GM23338 (cell line): ENCODE results near the gene PLXNA2. TPM values are rescaled to one million over a fixed set of nuclear protein-coding genes. Genes with fewer than 3 reads are reported as not detected.

Experiments
- ATAC-seq: fragments of 200-7000 bp; cut with Tn5 transposase; 3 replicates; pipeline ENCODE4 v1.9.1; 2020
- DNase-seq: peaks from one replicate; pipeline ENCODE4 v3.0.0-alpha.2; 2015; ENCODE audit warnings: low spot score
- H2AFZ ChIP-seq: fragments of 200-600 bp; sonication (generic); 2 replicates; pipeline ENCODE4 v1.8.0; 2016; ENCODE audit warnings: antibody characterized with exemption, mild to moderate bottlenecking, moderate library complexity
- H3F3A ChIP-seq: fragments of 200-600 bp; sonication (generic); replicated peaks from 2 replicates; pipeline ENCODE4 v1.8.0; 2017; ENCODE audit warnings: antibody characterized with exemption, mixed run types, low read depth
- H3K27ac ChIP-seq: fragments of 200-600 bp; sonication (generic); 2 replicates; pipeline ENCODE4 v1.6.1; 2016; ENCODE audit warnings: low read depth
- H3K27me3 ChIP-seq: fragments of 200-600 bp; sonication (generic); 2 replicates; pipeline ENCODE4 v1.8.0; 2016; ENCODE audit warnings: mild to moderate bottlenecking, mixed run types, moderate library complexity; ENCODE audit not compliant: insufficient read depth
- H3K36me3 ChIP-seq: fragments of 200-600 bp; sonication (generic); 2 replicates; pipeline ENCODE4 v1.8.0; 2016; ENCODE audit warnings: mild to moderate bottlenecking; ENCODE audit not compliant: insufficient read depth
- H3K4me1 ChIP-seq: fragments of 200-600 bp; sonication (generic); 2 replicates; pipeline ENCODE4 v1.8.0; 2016; ENCODE audit warnings: mild to moderate bottlenecking, moderate library complexity; ENCODE audit not compliant: insufficient read depth
- H3K4me2 ChIP-seq: fragments of 200-600 bp; sonication (generic); 2 replicates; pipeline ENCODE4 v1.7.1; 2017; ENCODE audit warnings: mixed run types
- H3K4me3 ChIP-seq: fragments of 200-600 bp; sonication (generic); 2 replicates; pipeline ENCODE4 v1.6.1; 2016; ENCODE audit warnings: mixed run types
- H3K79me2 ChIP-seq: fragments of 200-600 bp; sonication (generic); replicated peaks from 2 replicates; pipeline ENCODE4 v1.8.0; 2017; ENCODE audit warnings: mild to moderate bottlenecking; ENCODE audit not compliant: insufficient read depth
- H3K9me2 ChIP-seq: fragments of 200-600 bp; sonication (generic); 2 replicates; pipeline ENCODE4 v1.8.0; 2017; ENCODE audit not compliant: insufficient read depth
- H4K20me1 ChIP-seq: fragments of 200-600 bp; sonication (generic); replicated peaks from 2 replicates; pipeline ENCODE4 v1.8.0; 2017; ENCODE audit warnings: mild to moderate bottlenecking; ENCODE audit not compliant: insufficient read depth
- H3K27ac Mint-ChIP-seq: 2 replicates; pipeline ENCODE4 v1.8.0; 2020; ENCODE audit warnings: inconsistent platforms, mild to moderate bottlenecking, moderate library complexity, mixed read lengths
- H3K27me3 Mint-ChIP-seq: 3 replicates; pipeline ENCODE4 v1.8.0; 2022; ENCODE audit warnings: low read depth, mild to moderate bottlenecking, moderate library complexity, mixed read lengths, inconsistent platforms; ENCODE audit not compliant: insufficient read depth, poor library complexity
- H3K36me3 Mint-ChIP-seq: 3 replicates; pipeline ENCODE4 v1.8.0; 2021; ENCODE audit warnings: low read depth, mild to moderate bottlenecking, inconsistent platforms, moderate library complexity, mixed read lengths
- H3K4me1 Mint-ChIP-seq: 3 replicates; pipeline ENCODE4 v1.8.0; 2020; ENCODE audit warnings: mild to moderate bottlenecking, inconsistent platforms, mixed read lengths
- H3K4me3 Mint-ChIP-seq: 3 replicates; pipeline ENCODE4 v1.8.0; 2021; ENCODE audit warnings: moderate library complexity, mild to moderate bottlenecking, inconsistent platforms, mixed read lengths
- H3K9me3 Mint-ChIP-seq: 3 replicates; pipeline ENCODE4 v1.8.0; 2020; ENCODE audit warnings: moderate library complexity, mild to moderate bottlenecking, inconsistent platforms, mixed read lengths
- CREB1 ChIP-seq: fragments of 250-450 bp; sonication (Bioruptor Pico); IDR thresholded peaks from 2 replicates; pipeline ENCODE4 v1.5.0; 2020; ENCODE audit warnings: low read depth, mild to moderate bottlenecking, moderate library complexity
- EZH2 ChIP-seq: fragments of 200-600 bp; sonication (generic); IDR thresholded peaks from one replicate; pipeline ENCODE4 v1.8.0; 2017; ENCODE audit warnings: antibody characterized with exemption, mild to moderate bottlenecking, low read depth; ENCODE audit not compliant: unreplicated experiment
- EZH2phosphoT487 ChIP-seq: fragments of 200-600 bp; sonication (generic); IDR thresholded peaks from one replicate; pipeline ENCODE4 v1.8.1; 2018; ENCODE audit warnings: antibody characterized with exemption; ENCODE audit not compliant: unreplicated experiment
- JUNB ChIP-seq: IDR thresholded peaks from one replicate; pipeline ENCODE4 v1.6.1; 2016; ENCODE audit warnings: antibody characterized with exemption; ENCODE audit not compliant: unreplicated experiment
- NANOG ChIP-seq: IDR thresholded peaks from 2 replicates; pipeline ENCODE4 v1.6.1; 2016; ENCODE audit warnings: antibody characterized with exemption, borderline replicate concordance
- POLR2AphosphoS5 ChIP-seq: IDR thresholded peaks from 2 replicates; pipeline ENCODE4 v1.6.1; 2016; ENCODE audit warnings: antibody characterized with exemption, low read depth
- STAT1 ChIP-seq: IDR thresholded peaks from one replicate; pipeline ENCODE4 v1.6.1; 2016; ENCODE audit warnings: antibody characterized with exemption; ENCODE audit not compliant: unreplicated experiment
- ZNF114 ChIP-seq: fragments of 250-450 bp; sonication (Bioruptor Pico); IDR thresholded peaks from 2 replicates; pipeline ENCODE4 v1.5.0; 2020; ENCODE audit warnings: mild to moderate bottlenecking, moderate library complexity
- ZNF331 ChIP-seq: fragments of 250-450 bp; sonication (Bioruptor Pico); IDR thresholded peaks from 2 replicates; pipeline ENCODE4 v1.5.0; 2020; ENCODE audit warnings: low read depth, mild to moderate bottlenecking, moderate library complexity
- polyA plus RNA-seq: library from polyadenylated mRNA; unstranded; fragments of >200 nt; fragmentation: Nextera tagmentation; extraction: Ambion mirVana; gene quantifications from 2 replicates; pipeline ENCODE4 v1.2.1, GENCODE V29; 2016
- total RNA-seq: library from RNA; depleted of rRNA; stranded (reverse); fragments of >200 nt; shearing (Covaris generic); gene quantifications from 2 replicates; pipeline ENCODE4 v1.2.3, GENCODE V29; 2014
- TF ChIP-seq, protein P1 (sequence below): IDR thresholded peaks from 2 replicates; pipeline ENCODE4 v1.6.1; 2016; ENCODE audit warnings: antibody characterized with exemption
- TF ChIP-seq, protein P2 (sequence below): IDR thresholded peaks from one replicate; pipeline ENCODE4 v1.6.1; 2018; ENCODE audit warnings: antibody characterized with exemption; ENCODE audit not compliant: unreplicated experiment

PLXNA2 gene
- total and polyA plus RNA-seq, 2 experiments from 2014 or later = 0.40 to 1.8 TPM

DNA sequence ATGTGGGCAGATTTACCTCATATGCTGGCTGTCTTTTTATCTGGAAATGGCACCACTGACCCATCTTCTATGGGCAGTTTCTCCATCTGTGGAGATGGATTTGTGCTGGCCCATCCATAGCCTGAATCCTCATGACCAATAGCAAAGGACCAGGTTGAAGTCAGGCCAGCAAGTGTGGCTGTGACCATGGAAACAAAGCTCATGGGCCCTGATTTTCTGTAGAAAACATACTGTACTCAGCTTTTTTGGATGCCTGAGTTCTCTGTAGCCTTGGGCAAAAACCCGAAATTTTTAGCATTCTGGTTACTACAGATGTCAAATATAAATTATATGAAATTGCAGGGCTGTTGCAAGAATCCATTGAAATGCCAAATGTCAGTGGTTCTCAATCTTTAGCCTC is 155.0 kb downstream of the PLXNA2 start (continued):
- TF ChIP-seq CREB1 (CRISPR knock-in tag) (no peak), EZH2phosphoT487 (no peak), POLR2AphosphoS5 (no peak), JUNB (no peak)
- TF ChIP-seq, protein P1, sequence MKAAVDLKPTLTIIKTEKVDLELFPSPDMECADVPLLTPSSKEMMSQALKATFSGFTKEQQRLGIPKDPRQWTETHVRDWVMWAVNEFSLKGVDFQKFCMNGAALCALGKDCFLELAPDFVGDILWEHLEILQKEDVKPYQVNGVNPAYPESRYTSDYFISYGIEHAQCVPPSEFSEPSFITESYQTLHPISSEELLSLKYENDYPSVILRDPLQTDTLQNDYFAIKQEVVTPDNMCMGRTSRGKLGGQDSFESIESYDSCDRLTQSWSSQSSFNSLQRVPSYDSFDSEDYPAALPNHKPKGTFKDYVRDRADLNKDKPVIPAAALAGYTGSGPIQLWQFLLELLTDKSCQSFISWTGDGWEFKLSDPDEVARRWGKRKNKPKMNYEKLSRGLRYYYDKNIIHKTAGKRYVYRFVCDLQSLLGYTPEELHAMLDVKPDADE = no peak

DNA sequence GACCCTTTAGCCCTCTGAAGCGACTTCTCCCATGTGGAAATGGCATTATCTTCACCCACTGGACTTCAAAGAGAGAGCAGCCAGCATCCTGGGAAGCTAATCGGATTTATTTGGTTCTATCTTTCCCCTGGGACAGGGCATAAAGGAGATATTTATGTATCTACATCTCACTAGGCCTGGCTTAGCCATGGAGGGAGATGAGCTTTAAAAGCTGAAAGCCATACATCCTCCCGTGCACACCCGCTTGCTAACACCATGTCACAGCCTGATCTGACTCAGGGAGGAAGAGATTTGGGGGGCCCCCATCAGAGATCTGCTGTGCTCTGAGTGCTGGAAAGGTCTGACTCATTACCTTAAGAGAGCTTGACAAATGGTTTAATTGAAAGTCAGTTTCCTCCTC is 155.9 kb downstream of the PLXNA2 start:
- Mint-ChIP-seq H3K4me3 (no peak overlapping the region), H3K27me3 (peaks cover under 1% of the 10 kb centered on the region), H3K27ac (no peak overlapping the region), H3K4me1 (peaks cover 16% of the 10 kb centered on the region), H3K36me3 (no peaks in the 10 kb centered on the region), H3K9me3 (no peaks in the 10 kb centered on the region)
- no peak overlapping the region for H3K4me3 ChIP-seq
- no peaks in the 10 kb centered on the region for H3K36me3 ChIP-seq
- TF ChIP-seq EZH2 = no peak
- TF ChIP-seq JUNB = no peak
- DNase-seq = no peak
- no peak overlapping the region for H3K4me2 ChIP-seq
- H3K79me2 ChIP-seq = no peaks in the 10 kb centered on the region
- no peaks in the 10 kb centered on the region for H3F3A ChIP-seq
- ATAC-seq = no peak
- peaks cover 9% of the 10 kb centered on the region for H3K4me1 ChIP-seq
- no peak overlapping the region for H2AFZ ChIP-seq
- no peaks in the 10 kb centered on the region for H3K27me3 ChIP-seq
- no peak overlapping the region for H3K27ac ChIP-seq
- H3K9me2 ChIP-seq = no peaks in the 10 kb centered on the region
- no peaks in the 10 kb centered on the region for H4K20me1 ChIP-seq

DNA sequence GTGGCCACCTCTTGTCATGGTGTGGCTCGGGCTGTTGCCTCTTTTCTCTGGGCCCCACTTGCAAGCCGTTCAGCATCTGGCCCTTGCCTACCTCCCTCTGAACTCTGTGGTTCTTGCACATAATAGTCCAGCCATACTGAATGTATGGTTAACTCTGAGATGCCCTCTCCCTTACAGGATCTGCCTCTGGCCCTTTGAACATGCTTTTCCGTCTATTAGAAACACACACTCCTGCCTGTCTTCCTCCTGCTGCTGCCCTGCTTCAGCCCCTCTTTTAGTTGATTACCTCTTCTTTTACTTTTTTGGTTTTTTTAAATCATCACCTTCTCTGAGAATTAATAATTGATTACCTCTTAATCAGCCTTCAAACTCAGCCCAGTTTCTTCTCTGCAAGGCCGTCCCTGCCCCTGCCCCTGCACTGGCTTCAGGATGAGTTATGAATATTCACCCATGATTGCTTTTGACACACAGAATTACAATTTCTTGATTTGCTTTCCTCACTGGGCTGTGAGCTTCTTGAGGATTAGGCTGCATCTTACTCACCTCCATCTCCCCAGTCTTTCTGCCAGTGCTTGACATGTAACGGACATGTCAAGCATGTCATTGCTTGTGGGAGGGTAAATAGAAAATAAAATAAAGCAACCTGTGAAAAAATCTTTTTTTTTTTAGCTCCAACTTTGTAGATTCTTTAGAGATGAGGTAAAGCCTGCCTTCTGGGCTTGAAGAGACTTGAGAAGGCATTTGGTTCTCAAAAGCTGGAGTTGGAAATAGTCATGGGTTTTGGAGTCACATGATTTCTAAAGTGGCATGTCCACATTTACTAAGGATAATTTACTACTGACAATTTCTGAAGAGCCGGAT is 158.3 kb downstream of the PLXNA2 start:
- ATAC-seq = no peak
- H3K4me1 ChIP-seq = peaks cover 11% of the 10 kb centered on the region
- Mint-ChIP-seq H3K36me3 (no peaks in the 10 kb centered on the region), H3K4me1 (peaks cover 25% of the 10 kb centered on the region), H3K4me3 (no peak overlapping the region), H3K27ac (no peak overlapping the region), H3K9me3 (no peaks in the 10 kb centered on the region), H3K27me3 (peaks cover 6% of the 10 kb centered on the region)
- H2AFZ ChIP-seq = no peak overlapping the region
- H3K79me2 ChIP-seq = no peaks in the 10 kb centered on the region
- no peak overlapping the region for H3K4me3 ChIP-seq
- H3K4me2 ChIP-seq = no peak overlapping the region
- no peaks in the 10 kb centered on the region for H3K36me3 ChIP-seq
- no peaks in the 10 kb centered on the region for H3F3A ChIP-seq
- H3K27ac ChIP-seq = no peak overlapping the region
- no peaks in the 10 kb centered on the region for H3K27me3 ChIP-seq
- DNase-seq = no peak
- H3K9me2 ChIP-seq = no peaks in the 10 kb centered on the region
- H4K20me1 ChIP-seq = no peaks in the 10 kb centered on the region
- TF ChIP-seq EZH2 (no peak), ZNF331 (CRISPR knock-in tag) (no peak), STAT1 (no peak), ZNF114 (CRISPR knock-in tag) (no peak), POLR2AphosphoS5 (no peak), NANOG (no peak), CREB1 (CRISPR knock-in tag) (no peak)
- TF ChIP-seq, protein P2, sequence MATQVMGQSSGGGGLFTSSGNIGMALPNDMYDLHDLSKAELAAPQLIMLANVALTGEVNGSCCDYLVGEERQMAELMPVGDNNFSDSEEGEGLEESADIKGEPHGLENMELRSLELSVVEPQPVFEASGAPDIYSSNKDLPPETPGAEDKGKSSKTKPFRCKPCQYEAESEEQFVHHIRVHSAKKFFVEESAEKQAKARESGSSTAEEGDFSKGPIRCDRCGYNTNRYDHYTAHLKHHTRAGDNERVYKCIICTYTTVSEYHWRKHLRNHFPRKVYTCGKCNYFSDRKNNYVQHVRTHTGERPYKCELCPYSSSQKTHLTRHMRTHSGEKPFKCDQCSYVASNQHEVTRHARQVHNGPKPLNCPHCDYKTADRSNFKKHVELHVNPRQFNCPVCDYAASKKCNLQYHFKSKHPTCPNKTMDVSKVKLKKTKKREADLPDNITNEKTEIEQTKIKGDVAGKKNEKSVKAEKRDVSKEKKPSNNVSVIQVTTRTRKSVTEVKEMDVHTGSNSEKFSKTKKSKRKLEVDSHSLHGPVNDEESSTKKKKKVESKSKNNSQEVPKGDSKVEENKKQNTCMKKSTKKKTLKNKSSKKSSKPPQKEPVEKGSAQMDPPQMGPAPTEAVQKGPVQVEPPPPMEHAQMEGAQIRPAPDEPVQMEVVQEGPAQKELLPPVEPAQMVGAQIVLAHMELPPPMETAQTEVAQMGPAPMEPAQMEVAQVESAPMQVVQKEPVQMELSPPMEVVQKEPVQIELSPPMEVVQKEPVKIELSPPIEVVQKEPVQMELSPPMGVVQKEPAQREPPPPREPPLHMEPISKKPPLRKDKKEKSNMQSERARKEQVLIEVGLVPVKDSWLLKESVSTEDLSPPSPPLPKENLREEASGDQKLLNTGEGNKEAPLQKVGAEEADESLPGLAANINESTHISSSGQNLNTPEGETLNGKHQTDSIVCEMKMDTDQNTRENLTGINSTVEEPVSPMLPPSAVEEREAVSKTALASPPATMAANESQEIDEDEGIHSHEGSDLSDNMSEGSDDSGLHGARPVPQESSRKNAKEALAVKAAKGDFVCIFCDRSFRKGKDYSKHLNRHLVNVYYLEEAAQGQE = no peak
